K562 (cell line): Measurements from ENCODE around the gene PBX1. TPM values are rescaled to one million over a fixed set of nuclear protein-coding genes. Genes with fewer than 3 reads are reported as not detected.

Source experiments
- ATAC-seq: fragments of 200-7000 bp; cut with Tn5 transposase; 3 replicates; pipeline ENCODE4 v1.9.1; 2020; ENCODE audit warnings: moderate library complexity
- BruUV-seq: library from RNA; stranded (reverse); fragments of 400-500 nt; replicated peaks from 2 replicates; lab custom pipeline; 2021; lab: Mats Ljungman, UMichigan
- CTCF ChIA-PET: fragments of 300-600 bp; formaldehyde crosslinking; extraction: SDS; loops from one replicate; lab custom pipeline; 2021; ENCODE audit warnings: low intra/inter-chr PET ratio; lab: Yijun Ruan, JAX
- POLR2A ChIA-PET: fragments of 300-600, 350-650 bp; sonication (Branson Sonifier 250); formaldehyde crosslinking; extraction: SDS; loops from one replicate; lab custom pipeline; 2021; ENCODE audit warnings: antibody characterized with exemption, inconsistent platforms; lab: Yijun Ruan, JAX
- DNase-seq, 4 experiments: peaks; one replicate each; pipeline versions ENCODE4 v3.0.0 to v3.0.0-alpha.2; 2011 to 2018; ENCODE audit warnings: low spot score in 3 of 4, mixed read lengths in 3 of 4; ENCODE audit errors: extremely low read depth in 1 of 4
- FAIRE-seq: peaks from 2 replicates; lab custom pipeline; 2011; peaks lifted over from hg19 to GRCh38; lab: Jason Lieb, UNC
- H2AFZ ChIP-seq: 2 replicates; pipeline ENCODE4 v1.6.0; 2011; ENCODE audit warnings: low read depth, low read length, control low read depth, inconsistent platforms
- H3K27ac ChIP-seq: fragments of 200-600 bp; 3 replicates; pipeline ENCODE4 v1.8.0; 2011; ENCODE audit warnings: low read depth, mild to moderate bottlenecking, control low read depth, inconsistent platforms, low read length, moderate library complexity, mixed read lengths; ENCODE audit errors: extremely low read depth
- H3K27me3 ChIP-seq, 2 experiments: fragments of 300-600 bp in 1 of 2; 2 replicates in 1 of 2; 3 replicates in 1 of 2; pipeline versions ENCODE4 v1.6.0 to v1.8.0; 2011; ENCODE audit warnings: inconsistent platforms in 2 of 2, low read length in 2 of 2, mild to moderate bottlenecking in 1 of 2, mixed read lengths in 1 of 2, moderate library complexity in 1 of 2; ENCODE audit not compliant: control insufficient read depth in 2 of 2, insufficient read depth in 2 of 2
- H3K36me3 ChIP-seq: fragments of 300-600 bp; 3 replicates; pipeline ENCODE4 v1.8.0; 2011; ENCODE audit warnings: mild to moderate bottlenecking, low read length, inconsistent platforms; ENCODE audit not compliant: control insufficient read depth, insufficient read depth
- H3K4me1 ChIP-seq, 2 experiments: fragments of 200-600 bp in 1 of 2; replicated peaks in 1 of 2; 2 replicates in 1 of 2; 3 replicates in 1 of 2; pipeline versions ENCODE4 v1.5.1 to v1.8.0; 2011; ENCODE audit warnings: inconsistent platforms in 2 of 2, low read length in 2 of 2, mild to moderate bottlenecking in 1 of 2, mixed read lengths in 1 of 2, moderate library complexity in 1 of 2; ENCODE audit not compliant: control insufficient read depth in 2 of 2, insufficient read depth in 2 of 2
- H3K4me2 ChIP-seq: 2 replicates; pipeline ENCODE4 v1.6.1; 2011; ENCODE audit warnings: low read length, control low read depth, inconsistent platforms, mixed read lengths; ENCODE audit not compliant: insufficient read depth
- H3K4me3 ChIP-seq: fragments of 200-600 bp; sonication (generic), shearing (Covaris generic); 2 replicates; pipeline ENCODE4 v1.5.1; 2016; ENCODE audit warnings: control low read depth, inconsistent platforms
- H3K79me2 ChIP-seq: fragments of 200-600 bp; 3 replicates; pipeline ENCODE4 v1.8.0; 2011; ENCODE audit warnings: low read length, inconsistent platforms; ENCODE audit not compliant: control insufficient read depth, insufficient read depth
- H3K9ac ChIP-seq, 2 experiments: 2 replicates each; pipeline versions ENCODE4 v1.6.0 to v1.6.1; 2011; ENCODE audit warnings: low read depth in 2 of 2, low read length in 2 of 2, control low read depth in 1 of 2, inconsistent platforms in 1 of 2, mild to moderate bottlenecking in 1 of 2, mixed read lengths in 1 of 2; ENCODE audit not compliant: insufficient read depth in 1 of 2
- H3K9me1 ChIP-seq: one replicate; pipeline ENCODE4 v1.6.0; 2011; ENCODE audit warnings: inconsistent platforms, mild to moderate bottlenecking, low read length, moderate library complexity; ENCODE audit not compliant: control insufficient read depth, insufficient read depth
- H3K9me3 ChIP-seq: replicated peaks from 2 replicates; pipeline ENCODE4 v1.5.1; 2011; ENCODE audit warnings: low read depth, low read length, inconsistent platforms; ENCODE audit not compliant: control insufficient read depth, insufficient read depth
- H4K20me1 ChIP-seq: replicated peaks from 2 replicates; pipeline ENCODE4 v1.6.1; 2011; ENCODE audit warnings: low read length, inconsistent platforms, mixed read lengths; ENCODE audit not compliant: control insufficient read depth, insufficient read depth
- DDX20 ChIP-seq: fragments of 450-650 bp; IDR thresholded peaks from 2 replicates; pipeline ENCODE4 v1.6.1; 2016; ENCODE audit warnings: missing genetic modification characterization, low read depth, mild to moderate bottlenecking, missing compliant biosample characterization, moderate library complexity
- DLX4 ChIP-seq: fragments of 250-450 bp; sonication (Bioruptor Pico); IDR thresholded peaks from 2 replicates; pipeline ENCODE4 v1.6.1; 2021; ENCODE audit warnings: mild to moderate bottlenecking
- ESRRA ChIP-seq: fragments of 450-650 bp; IDR thresholded peaks from 2 replicates; pipeline ENCODE4 v1.6.1; 2014; ENCODE audit warnings: low read depth, mild to moderate bottlenecking, moderate library complexity, borderline replicate concordance
- KAT2B ChIP-seq: IDR thresholded peaks from one replicate; pipeline ENCODE4 v1.6.1; 2012; ENCODE audit warnings: low read depth, mild to moderate bottlenecking, control low read depth, inconsistent platforms, low read length, moderate library complexity
- PHF20 ChIP-seq: fragments of 450-650 bp; IDR thresholded peaks from 2 replicates; pipeline ENCODE4 v1.6.1; 2018; ENCODE audit not compliant: partially characterized antibody
- SAP30 ChIP-seq: fragments of 200-600 bp; sonication (generic); IDR thresholded peaks from 2 replicates; pipeline ENCODE4 v1.6.1; 2012; ENCODE audit warnings: borderline replicate concordance, low read depth, mild to moderate bottlenecking, moderate library complexity, low read length, control low read depth, inconsistent platforms; ENCODE audit not compliant: insufficient read depth, poor library complexity, severe bottlenecking
- SIN3A ChIP-seq, 2 experiments: fragments of 150-350 bp in 1 of 2; IDR thresholded peaks; 2 replicates each; pipeline ENCODE4 v1.6.1; 2011 to 2016; ENCODE audit warnings: borderline replicate concordance in 2 of 2, low read depth in 2 of 2, low read length in 2 of 2, mild to moderate bottlenecking in 2 of 2, moderate library complexity in 2 of 2; ENCODE audit not compliant: control insufficient read depth in 1 of 2
- SMAD4 ChIP-seq: fragments of 250-450 bp; sonication (Bioruptor Pico); conservative IDR thresholded peaks from 2 replicates; pipeline ENCODE4 v1.8.0; 2021; ENCODE audit warnings: inconsistent platforms, mild to moderate bottlenecking, moderate library complexity
- TAF15 ChIP-seq: fragments of 200-400 bp; formaldehyde crosslinking; IDR thresholded peaks from 2 replicates; pipeline ENCODE4 v1.6.1; 2017; ENCODE audit warnings: mild to moderate bottlenecking, low read depth, low read length, moderate library complexity
- ZBTB11 ChIP-seq, 3 experiments: fragments of 200-800 bp in 1 of 3; fragments of 250-450 bp in 1 of 3; fragments of 450-650 bp in 1 of 3; sonication (Bioruptor Pico) in 1 of 3; sonication (Bioruptor generic) in 1 of 3; formaldehyde crosslinking in 1 of 3; IDR thresholded peaks; 2 replicates each; pipeline versions ENCODE4 v1.6.1 to v1.8.0; 2016 to 2022; ENCODE audit warnings: mild to moderate bottlenecking in 2 of 3, missing genetic modification characterization in 2 of 3, missing compliant biosample characterization in 1 of 3, moderate library complexity in 1 of 3
- ZNF75A ChIP-seq: fragments of 450-650 bp; formaldehyde crosslinking; IDR thresholded peaks from 2 replicates; pipeline ENCODE4 v1.4.0; 2020; ENCODE audit warnings: mild to moderate bottlenecking
- WGBS: fragments of 100-300 bp; shearing (Covaris generic); methylation state at CpG from one replicate; pipeline ENCODE4 v1.1.6; 2016; ENCODE audit warnings: low coverage, mixed read lengths; ENCODE audit not compliant: insufficient coverage; ENCODE audit errors: missing lambda C conversion rate; 5-methylcytosine and 5-hydroxymethylcytosine counted together
- in situ Hi-C: fragments of 300-500 bp; cut with MboI; formaldehyde crosslinking; loops from 4 replicates; pipeline ENCODE4 v1.15.0; 2018; ENCODE audit warnings: inconsistent platforms, mixed read lengths
- intact Hi-C: fragments of 100-400 bp; cut with micrococcal nuclease; formaldehyde crosslinking; loops from 2 replicates; pipeline ENCODE4 v1.14.2; 2022
- polyA plus RNA-seq, 8 experiments: library from polyadenylated mRNA; depleted of rRNA in 4 of 8; stranded (reverse) in 5 of 8; unstranded in 3 of 8; fragments of >200 nt; fragmentation: Nextera tagmentation in 2 of 8; fragmentation: Illumina TruSeq in 1 of 8; extraction: Ambion mirVana in 2 of 8; extraction: Trizol in 1 of 8; gene quantifications; 2 replicates each; pipeline versions ENCODE4 v1.2.1 to v1.2.3, GENCODE V29; 2011 to 2014; ENCODE audit warnings: inconsistent platforms in 1 of 8, missing spikeins in 1 of 8
- total RNA-seq, 7 experiments: library from RNA; depleted of rRNA in 6 of 7; stranded (reverse); fragments of >200 nt in 6 of 7; fragmentation: Illumina TruSeq in 2 of 7; extraction: Trizol in 2 of 7; gene quantifications; 2 replicates each; pipeline versions ENCODE4 v1.2.1 to v1.2.3, GENCODE V29; 2011 to 2021; ENCODE audit warnings: low replicate concordance in 1 of 7
- TF ChIP-seq, protein P1 (sequence below): fragments of 450-650 bp; IDR thresholded peaks from 2 replicates; pipeline ENCODE4 v1.6.1; 2016; ENCODE audit warnings: missing biosample characterization, missing genetic modification characterization
- TF ChIP-seq, protein P2 (sequence below): sonication (generic); formaldehyde crosslinking; IDR thresholded peaks from 2 replicates; pipeline ENCODE4 v1.8.0; 2023; ENCODE audit warnings: mild to moderate bottlenecking, missing genetic modification reagents

PBX1 gene
- total and polyA plus RNA-seq, 9 of the 15 experiments (the other 6 are each of a cell fraction or from before 2014, with no cell fraction given): 0.03 to 0.62 (median 0.17) TPM

DNA sequence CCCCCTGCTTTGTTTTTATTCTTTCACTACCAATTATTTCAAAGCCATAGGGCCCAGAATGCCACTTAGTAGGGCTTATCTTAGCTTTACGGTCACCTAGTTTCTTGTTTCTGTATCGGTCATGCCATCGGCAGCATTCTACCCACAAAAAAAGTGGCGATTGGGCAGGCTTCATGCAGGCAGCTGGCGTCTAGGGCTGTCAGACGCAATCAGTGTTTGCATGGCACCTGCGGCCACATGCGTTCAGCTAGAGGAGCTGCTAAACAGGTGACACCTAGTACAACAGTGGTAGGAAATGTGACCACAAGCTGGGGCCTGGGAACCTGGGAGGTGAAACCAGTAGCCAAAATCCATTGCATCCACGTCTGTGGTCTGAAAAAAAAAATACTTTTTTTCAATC lies 262.7 kb downstream of the PBX1 start:
- H4K20me1 ChIP-seq: no peaks in the 10 kb centered on the region
- FAIRE-seq (no peak), DNase-seq (no peak), ATAC-seq (no peak)
- in situ Hi-C loops: no loop called here
- no peaks in the 10 kb centered on the region for H3K79me2 ChIP-seq
- H3K27ac ChIP-seq: no peak overlapping the region
- H3K27me3 ChIP-seq: no peaks in the 10 kb centered on the region; a peak in 2 of 5 replicates
- no peaks in the 10 kb centered on the region for H3K4me1 ChIP-seq
- POLR2A ChIA-PET: no interaction called here
- no peak overlapping the region for H3K4me2 ChIP-seq
- no peak for TF ChIP-seq PHF20
- TF ChIP-seq SMAD4 (CRISPR knock-in tag): no peak
- no peak for TF ChIP-seq DLX4
- no peak for TF ChIP-seq ZBTB11 (CRISPR knock-in tag; IDR thresholded peaks at IDR 0.05)
- TF ChIP-seq SAP30: no peak
- TF ChIP-seq, protein P1, sequence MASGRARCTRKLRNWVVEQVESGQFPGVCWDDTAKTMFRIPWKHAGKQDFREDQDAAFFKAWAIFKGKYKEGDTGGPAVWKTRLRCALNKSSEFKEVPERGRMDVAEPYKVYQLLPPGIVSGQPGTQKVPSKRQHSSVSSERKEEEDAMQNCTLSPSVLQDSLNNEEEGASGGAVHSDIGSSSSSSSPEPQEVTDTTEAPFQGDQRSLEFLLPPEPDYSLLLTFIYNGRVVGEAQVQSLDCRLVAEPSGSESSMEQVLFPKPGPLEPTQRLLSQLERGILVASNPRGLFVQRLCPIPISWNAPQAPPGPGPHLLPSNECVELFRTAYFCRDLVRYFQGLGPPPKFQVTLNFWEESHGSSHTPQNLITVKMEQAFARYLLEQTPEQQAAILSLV (tag): no peak
- TF ChIP-seq TAF15: no peak
- no peak for TF ChIP-seq SIN3A (IDR thresholded peaks at IDR 0.05; ENCODE audit: borderline replicate concordance in 2 of 2, control insufficient read depth in 1 of 2, low read depth in 2 of 2, low read length in 2 of 2)
- TF ChIP-seq KAT2B: no peak
- TF ChIP-seq DDX20 (tag): no peak
- no peak for TF ChIP-seq ESRRA
- TF ChIP-seq ZNF75A (CRISPR knock-in tag): no peak
- TF ChIP-seq, protein P2, sequence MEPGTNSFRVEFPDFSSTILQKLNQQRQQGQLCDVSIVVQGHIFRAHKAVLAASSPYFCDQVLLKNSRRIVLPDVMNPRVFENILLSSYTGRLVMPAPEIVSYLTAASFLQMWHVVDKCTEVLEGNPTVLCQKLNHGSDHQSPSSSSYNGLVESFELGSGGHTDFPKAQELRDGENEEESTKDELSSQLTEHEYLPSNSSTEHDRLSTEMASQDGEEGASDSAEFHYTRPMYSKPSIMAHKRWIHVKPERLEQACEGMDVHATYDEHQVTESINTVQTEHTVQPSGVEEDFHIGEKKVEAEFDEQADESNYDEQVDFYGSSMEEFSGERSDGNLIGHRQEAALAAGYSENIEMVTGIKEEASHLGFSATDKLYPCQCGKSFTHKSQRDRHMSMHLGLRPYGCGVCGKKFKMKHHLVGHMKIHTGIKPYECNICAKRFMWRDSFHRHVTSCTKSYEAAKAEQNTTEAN (CRISPR knock-in tag): no peak
- no peak overlapping the region for H2AFZ ChIP-seq
- H3K36me3 ChIP-seq: no peaks in the 10 kb centered on the region
- H3K9me3 ChIP-seq: no peaks in the 10 kb centered on the region
- intact Hi-C loops: no loop called here
- no peak overlapping the region for H3K9ac ChIP-seq
- no peaks in the 10 kb centered on the region for H3K9me1 ChIP-seq
- no TSS peak for BruUV-seq
- CTCF ChIA-PET: no interaction called here
- H3K4me3 ChIP-seq: no peak overlapping the region
- WGBS: 0% methylated on average over 9 of the region's 9 CpGs
